ENCODE measurements around the gene F10. TPM values are rescaled to one million over a fixed set of nuclear protein-coding genes. Genes with fewer than 3 reads are reported as not detected.

The F10 gene
- total RNA-seq, 2 donors from 2014 or later = 10.2 to 48.0 TPM

GRCh38 chr13:113119822-113120189, 2.8 kb upstream of the F10 start:
- Histone ChIP-seq H3K4me1 (replicated peaks) (no peaks in the 10 kb centered on the region), H3K4me3 (no peak overlapping the region), H3K36me3 (no peaks in the 10 kb centered on the region), H3K27ac (no peak overlapping the region), H3K27me3 (replicated peaks; ENCODE audit: insufficient read depth) (no peaks in the 10 kb centered on the region), H3K9me3 (no peaks in the 10 kb centered on the region)
- TF ChIP-seq POLR2AphosphoS5 (IDR thresholded peaks at IDR 0.05) = no peak
- no peak for TF ChIP-seq CTCF (IDR thresholded peaks at IDR 0.05)
- no peak for TF ChIP-seq POLR2A (IDR thresholded peaks at IDR 0.05)
- intact Hi-C loops (cut with DNase I) = no loop called here
- WGBS = 88% methylated on average over 7 of the region's 7 CpGs
- no peak for DNase-seq (ENCODE audit: low spot score)

GRCh38 chr13:113120300-113121182, 2.1 kb upstream of the F10 start:
- WGBS = 71% methylated on average over 17 of the region's 19 CpGs
- intact Hi-C loops (cut with DNase I) = no loop called here
- no peak overlapping the region for H3K27ac ChIP-seq
- no peaks in the 10 kb centered on the region for H3K27me3 ChIP-seq (replicated peaks; ENCODE audit: insufficient read depth)
- no peaks in the 10 kb centered on the region for H3K4me1 ChIP-seq (replicated peaks)
- no peak for DNase-seq (ENCODE audit: low spot score)
- no peaks in the 10 kb centered on the region for H3K9me3 ChIP-seq
- peak; percentile 39 for TF ChIP-seq POLR2AphosphoS5 (IDR thresholded peaks at IDR 0.05)
- no peak for TF ChIP-seq CTCF (IDR thresholded peaks at IDR 0.05)
- TF ChIP-seq POLR2A (IDR thresholded peaks at IDR 0.05) = no peak
- H3K36me3 ChIP-seq = no peaks in the 10 kb centered on the region
- no peak overlapping the region for H3K4me3 ChIP-seq

GRCh38 chr13:113121183-113121927, 1.2 kb upstream of the F10 start:
- 91% methylated on average over 24 of the region's 24 CpGs for WGBS
- intact Hi-C loops (cut with DNase I) = no loop called here
- H3K27ac ChIP-seq = no peak overlapping the region

GRCh38 chr13:113121928-113122471, 599 bp upstream of the F10 start:
- Histone ChIP-seq H3K4me3 (no peak overlapping the region), H3K27ac (peak overlapping the region; percentile 49 to 58), H3K4me1 (replicated peaks) (no peaks in the 10 kb centered on the region), H3K27me3 (replicated peaks; ENCODE audit: insufficient read depth) (no peaks in the 10 kb centered on the region), H3K9me3 (no peaks in the 10 kb centered on the region), H3K36me3 (no peaks in the 10 kb centered on the region)
- intact Hi-C loops (cut with DNase I) = no loop called here
- TF ChIP-seq CTCF (IDR thresholded peaks at IDR 0.05) (no peak), POLR2AphosphoS5 (IDR thresholded peaks at IDR 0.05) (no peak), POLR2A (IDR thresholded peaks at IDR 0.05) (no peak)
- DNase-seq (ENCODE audit: low spot score) = no peak
- WGBS = 56% methylated on average over 16 of the region's 16 CpGs

More at GRCh38 chr13:113121183-113121927, 1.2 kb upstream of the F10 start:
- H3K4me3 ChIP-seq = no peak overlapping the region
- no peaks in the 10 kb centered on the region for H3K36me3 ChIP-seq
- H3K4me1 ChIP-seq (replicated peaks) = no peaks in the 10 kb centered on the region
- DNase-seq (ENCODE audit: low spot score) = no peak
- H3K9me3 ChIP-seq = no peaks in the 10 kb centered on the region
- TF ChIP-seq CTCF (IDR thresholded peaks at IDR 0.05) = no peak
- no peak for TF ChIP-seq POLR2A (IDR thresholded peaks at IDR 0.05)
- no peak for TF ChIP-seq POLR2AphosphoS5 (IDR thresholded peaks at IDR 0.05)
- no peaks in the 10 kb centered on the region for H3K27me3 ChIP-seq (replicated peaks; ENCODE audit: insufficient read depth)

All from prostate gland (tissue), 2 donors.